HCT116 (cell line): ENCODE data around the gene PA2G4. TPM values are rescaled to one million over a fixed set of nuclear protein-coding genes. Genes with fewer than 3 reads are reported as not detected.

Experiments
- ATAC-seq: fragments of 200-7000 bp; cut with Tn5 transposase; 2 replicates; pipeline ENCODE4 v1.9.1; 2020; ENCODE audit warnings: mild to moderate bottlenecking, moderate library complexity
- BruUV-seq: library from RNA; stranded (reverse); fragments of 400-500 nt; replicated peaks from 2 replicates; lab custom pipeline; 2021; lab: Mats Ljungman, UMichigan
- CTCF ChIA-PET: fragments of 300-600 bp; sonication (Branson Sonifier 250); formaldehyde crosslinking; loops from one replicate; lab custom pipeline; 2021; ENCODE audit warnings: antibody characterized with exemption; lab: Charles Lee
- POLR2A ChIA-PET: fragments of 300-600, 350-600 bp; sonication (Branson Sonifier 250); formaldehyde crosslinking; loops from one replicate; lab custom pipeline; 2021; ENCODE audit warnings: antibody characterized with exemption; lab: Charles Lee
- RAD21 ChIA-PET, 2 experiments: fragments of 300-600 bp; sonication (Branson Sonifier 250); formaldehyde crosslinking; loops; one replicate each; lab custom pipeline; 2023; ENCODE audit warnings: low total read pairs in 2 of 2; ENCODE audit not compliant: uncharacterized antibody in 2 of 2, unreplicated experiment in 2 of 2, low non-redundant PET in 1 of 2; lab: Charles Lee
- DNase-seq: peaks from one replicate; pipeline ENCODE4 v3.0.0-alpha.2; 2010; ENCODE audit warnings: low read depth, low spot score
- H2AFZ ChIP-seq: fragments of 200-600 bp; shearing (Covaris generic), sonication (generic); 2 replicates; pipeline ENCODE4 v1.6.1; 2017; ENCODE audit warnings: low read depth, mixed run types, mixed read lengths, antibody characterized with exemption, low read length; ENCODE audit not compliant: poor library complexity, severe bottlenecking
- H3K27ac ChIP-seq: 2 replicates; pipeline ENCODE4 v1.5.1; 2012; ENCODE audit warnings: low read depth, low read length
- H3K27me3 ChIP-seq: fragments of 200-600 bp; sonication (generic); 2 replicates; pipeline ENCODE4 v1.6.1; 2016; ENCODE audit warnings: mixed run types, low read length, mixed read lengths; ENCODE audit not compliant: insufficient read depth
- H3K36me3 ChIP-seq, 2 experiments: fragments of 200-500 bp in 1 of 2; fragments of 200-600 bp in 1 of 2; sonication (Bioruptor generic) in 1 of 2; sonication (generic) in 1 of 2; 2 replicates each; pipeline versions ENCODE4 v1.5.1 to v1.6.1; 2014 to 2016; ENCODE audit warnings: low read length in 2 of 2, inconsistent platforms in 1 of 2, mixed read lengths in 1 of 2, mixed run types in 1 of 2; ENCODE audit not compliant: insufficient read depth in 2 of 2, control insufficient read depth in 1 of 2
- H3K4me1 ChIP-seq, 2 experiments: fragments of 200-600 bp in 1 of 2; sonication (generic) in 1 of 2; 2 replicates each; pipeline versions ENCODE4 v1.5.1 to v1.6.1; 2012 to 2017; ENCODE audit warnings: low read length in 2 of 2, inconsistent platforms in 1 of 2, mild to moderate bottlenecking in 1 of 2, mixed read lengths in 1 of 2, mixed run types in 1 of 2, moderate library complexity in 1 of 2; ENCODE audit not compliant: insufficient read depth in 2 of 2, control insufficient read depth in 1 of 2
- H3K4me2 ChIP-seq: fragments of 200-600 bp; sonication (generic); 2 replicates; pipeline ENCODE4 v1.6.1; 2017; ENCODE audit warnings: mixed run types, low read length, mixed read lengths
- H3K4me3 ChIP-seq, 2 experiments: fragments of 200-600 bp in 1 of 2; sonication (generic) in 1 of 2; replicated peaks in 1 of 2; 2 replicates each; pipeline ENCODE4 v1.5.1; 2011 to 2016; ENCODE audit warnings: low read length in 2 of 2, control low read depth in 1 of 2, low read depth in 1 of 2, mild to moderate bottlenecking in 1 of 2, mixed read lengths in 1 of 2, mixed run types in 1 of 2
- H3K79me2 ChIP-seq: fragments of 200-600 bp; sonication (generic); 2 replicates; pipeline ENCODE4 v1.6.1; 2017; ENCODE audit warnings: mild to moderate bottlenecking, mixed run types, low read length, moderate library complexity, mixed read lengths; ENCODE audit not compliant: insufficient read depth
- H3K9ac ChIP-seq: fragments of 200-600 bp; sonication (generic); 2 replicates; pipeline ENCODE4 v1.6.1; 2016; ENCODE audit warnings: low read length, mixed read lengths
- H3K9me2 ChIP-seq: fragments of 200-600 bp; sonication (generic), shearing (Covaris generic); 2 replicates; pipeline ENCODE4 v1.6.1; 2017; ENCODE audit warnings: mixed run types, mild to moderate bottlenecking, moderate library complexity; ENCODE audit not compliant: insufficient read depth
- H3K9me3 ChIP-seq, 2 experiments: fragments of 200-500 bp in 1 of 2; fragments of 200-600 bp in 1 of 2; sonication (Bioruptor generic) in 1 of 2; sonication (generic) in 1 of 2; 2 replicates each; pipeline ENCODE4 v1.6.1; 2014 to 2017; ENCODE audit warnings: low read length in 2 of 2, mixed read lengths in 2 of 2, inconsistent platforms in 1 of 2, low read depth in 1 of 2, mild to moderate bottlenecking in 1 of 2, mixed run types in 1 of 2, moderate library complexity in 1 of 2; ENCODE audit not compliant: control insufficient read depth in 1 of 2, insufficient read depth in 1 of 2
- H4K20me1 ChIP-seq: fragments of 200-600 bp; sonication (generic), shearing (Covaris generic); 2 replicates; pipeline ENCODE4 v1.6.1; 2017; ENCODE audit warnings: mixed run types, mild to moderate bottlenecking, moderate library complexity; ENCODE audit not compliant: insufficient read depth
- CBX3 ChIP-seq: IDR thresholded peaks from 2 replicates; pipeline ENCODE4 v1.6.1; 2012; ENCODE audit warnings: low read depth
- CEBPB ChIP-seq: IDR thresholded peaks from 2 replicates; pipeline ENCODE4 v1.6.1; 2012; ENCODE audit warnings: low read depth
- CTCF ChIP-seq, 3 experiments: fragments of 200-600 bp in 1 of 3; sonication (generic) in 1 of 3; IDR thresholded peaks in 2 of 3; conservative IDR thresholded peaks in 1 of 3; 2 replicates each; pipeline ENCODE4 v1.5.1; 2012 to 2017; ENCODE audit warnings: low read depth in 2 of 3, low read length in 2 of 3, antibody characterized with exemption in 1 of 3, borderline replicate concordance in 1 of 3, control low read depth in 1 of 3, mild to moderate bottlenecking in 1 of 3, mixed read lengths in 1 of 3, mixed run types in 1 of 3, moderate library complexity in 1 of 3; ENCODE audit not compliant: insufficient read depth in 1 of 3
- EGR1 ChIP-seq: IDR thresholded peaks from 2 replicates; pipeline ENCODE4 v1.6.1; 2012; ENCODE audit warnings: low read depth
- ELF1 ChIP-seq: IDR thresholded peaks from 2 replicates; pipeline ENCODE4 v1.6.1; 2012; ENCODE audit warnings: low read depth, borderline replicate concordance
- EZH2 ChIP-seq: fragments of 200-600 bp; sonication (generic); IDR thresholded peaks from 2 replicates; pipeline ENCODE4 v1.6.1; 2017; ENCODE audit warnings: antibody characterized with exemption, mixed run types
- EZH2phosphoT487 ChIP-seq: fragments of 200-600 bp; IDR thresholded peaks from 2 replicates; pipeline ENCODE4 v1.6.1; 2018; ENCODE audit warnings: antibody characterized with exemption, borderline replicate concordance
- JUND ChIP-seq: IDR thresholded peaks from 2 replicates; pipeline ENCODE4 v1.6.1; 2012
- MAX ChIP-seq: IDR thresholded peaks from 2 replicates; pipeline ENCODE4 v1.6.1; 2012
- POLR2A ChIP-seq: IDR thresholded peaks from 2 replicates; pipeline ENCODE4 v1.7.0; 2011; ENCODE audit warnings: borderline replicate concordance; ENCODE audit not compliant: insufficient read depth, insufficient read length; ENCODE audit errors: extremely low read depth
- RAD21 ChIP-seq: IDR thresholded peaks from 2 replicates; pipeline ENCODE4 v1.6.1; 2012; ENCODE audit warnings: low read depth, mild to moderate bottlenecking
- SP1 ChIP-seq: IDR thresholded peaks from 2 replicates; pipeline ENCODE4 v1.6.1; 2012; ENCODE audit warnings: low read depth
- SRF ChIP-seq: IDR thresholded peaks from 2 replicates; pipeline ENCODE4 v1.6.1; 2012; ENCODE audit warnings: low read depth
- YY1 ChIP-seq: IDR thresholded peaks from 2 replicates; pipeline ENCODE4 v1.6.1; 2011; ENCODE audit warnings: low read length, low read depth, moderate library complexity, mild to moderate bottlenecking; ENCODE audit not compliant: insufficient replicate concordance; ENCODE audit errors: extremely low read depth
- ZBTB33 ChIP-seq: IDR thresholded peaks from 2 replicates; pipeline ENCODE4 v1.6.1; 2011; ENCODE audit warnings: mild to moderate bottlenecking, low read length, moderate library complexity; ENCODE audit not compliant: insufficient replicate concordance; ENCODE audit errors: extremely low read depth
- ZFX ChIP-seq: fragments of 450-650 bp; IDR thresholded peaks from 2 replicates; pipeline ENCODE4 v1.6.1; 2017
- ZNF274 ChIP-seq: fragments of 200-500 bp; sonication (Bioruptor generic); IDR thresholded peaks from 2 replicates; pipeline ENCODE4 v1.6.1; 2014; ENCODE audit warnings: mild to moderate bottlenecking, low read depth, low read length, inconsistent platforms
- intact Hi-C: fragments of 100-400 bp; cut with micrococcal nuclease; formaldehyde crosslinking; loops from 2 replicates; pipeline ENCODE4 v1.10.0; 2022
- total RNA-seq: library from RNA; stranded (reverse); gene quantifications from one replicate; pipeline ENCODE4 v1.2.1, GENCODE V29; 2021; ENCODE audit not compliant: unreplicated experiment
- TF ChIP-seq, protein P1 (sequence below): IDR thresholded peaks from 2 replicates; pipeline ENCODE4 v1.6.1; 2012

The PA2G4 gene
- total RNA-seq, 1 experiment from 2014 or later, result 302 TPM

- no TSS peak for BruUV-seq
- H3K27me3 ChIP-seq, result no peaks in the 10 kb centered on the region
- no peak overlapping the region for H2AFZ ChIP-seq
- RAD21 ChIA-PET, result no interaction called here
- intact Hi-C loops, result no loop called here
- DNase-seq, result no peak
- peaks cover 8% of the 10 kb centered on the region; the same call in 1 of the 2 replicates for H3K79me2 ChIP-seq
- H3K4me1 ChIP-seq, result peaks cover 29 to 45% of the 10 kb centered on the region in 2 experiments
- no peak overlapping the region for H3K27ac ChIP-seq
- no peaks in the 10 kb centered on the region for H4K20me1 ChIP-seq
- no peaks in the 10 kb centered on the region for H3K9me3 ChIP-seq
- H3K9ac ChIP-seq, result no peak overlapping the region
- TF ChIP-seq POLR2A, result no peak
- TF ChIP-seq CBX3, result no peak
- TF ChIP-seq ZFX, result no peak
- no peak for TF ChIP-seq EZH2phosphoT487
- TF ChIP-seq JUND, result no peak
- TF ChIP-seq ELF1, result no peak
- TF ChIP-seq, all 23 proteins: peak for 0
- ATAC-seq, result no peak
- POLR2A ChIA-PET, result no interaction called here
- Histone ChIP-seq H3K36me3 (peaks cover 0 to 21% of the 10 kb centered on the region in 2 experiments; a peak in 2 of 4 replicates), H3K4me2 (no peak overlapping the region), H3K9me2 (no peaks in the 10 kb centered on the region), H3K4me3 (no peak overlapping the region)
- CTCF ChIA-PET, result no interaction called here
These were observed 18.3 kb downstream of the PA2G4 start for GRCh38 chr12:56122637-56123036.

GRCh38 chr12:56124133-56124532 lies 19.8 kb downstream of the PA2G4 start:
- H4K20me1 ChIP-seq, result no peaks in the 10 kb centered on the region
- no peaks in the 10 kb centered on the region for H3K9me3 ChIP-seq
- H3K4me1 ChIP-seq, result peaks cover 25 to 40% of the 10 kb centered on the region in 2 experiments
- H3K36me3 ChIP-seq, result peaks cover 0 to 21% of the 10 kb centered on the region in 2 experiments; a peak in 2 of 4 replicates
- DNase-seq, result no peak
- H2AFZ ChIP-seq, result no peak overlapping the region
- intact Hi-C loops, result no loop called here
- no peak for ATAC-seq
- peaks cover 10% of the 10 kb centered on the region for H3K79me2 ChIP-seq
- no TSS peak for BruUV-seq
- H3K9me2 ChIP-seq, result no peaks in the 10 kb centered on the region
- H3K27me3 ChIP-seq, result no peaks in the 10 kb centered on the region
- no peak overlapping the region for H3K27ac ChIP-seq
- no peak overlapping the region for H3K9ac ChIP-seq
- H3K4me3 ChIP-seq, result no peak overlapping the region
- no peak overlapping the region for H3K4me2 ChIP-seq
- ChIA-PET CTCF (interaction anchor here (1.0 to 1.5 kb wide), 2 partner anchors 65 to 512 kb away, joined by 3 to 6 read pairs; partner anchors contain the start of gene SMARCC2), POLR2A (interaction anchor here (0.9 to 1.7 kb wide), 2 partner anchors 24 to 66 kb away, joined by 5 to 6 read pairs; partner anchors contain the start of gene SMARCC2), RAD21 (no interaction called here)
- TF ChIP-seq CBX3, result no peak
- TF ChIP-seq MAX, result no peak
- TF ChIP-seq ZNF274, result no peak
- TF ChIP-seq, protein P1, sequence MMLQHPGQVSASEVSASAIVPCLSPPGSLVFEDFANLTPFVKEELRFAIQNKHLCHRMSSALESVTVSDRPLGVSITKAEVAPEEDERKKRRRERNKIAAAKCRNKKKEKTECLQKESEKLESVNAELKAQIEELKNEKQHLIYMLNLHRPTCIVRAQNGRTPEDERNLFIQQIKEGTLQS, result no peak
- no peak for TF ChIP-seq EZH2phosphoT487
- no peak for TF ChIP-seq EZH2
- no peak for TF ChIP-seq RAD21
- TF ChIP-seq POLR2A, result no peak
- TF ChIP-seq SRF, result no peak
- no peak for TF ChIP-seq ZBTB33
- no peak for TF ChIP-seq YY1
- TF ChIP-seq EGR1, result no peak
- no peak for TF ChIP-seq CTCF (IDR thresholded peaks at IDR 0.05 in 2 of 3, conservative IDR thresholded peaks at IDR 0.05 in 1 of 3; ENCODE audit: borderline replicate concordance in 1 of 3, insufficient read depth in 1 of 3, low read depth in 2 of 3, low read length in 2 of 3)
- no peak for TF ChIP-seq CEBPB
- TF ChIP-seq SP1, result no peak
- no peak for TF ChIP-seq JUND
